Measurements from ENCODE around the gene OR10V1.

DNA sequence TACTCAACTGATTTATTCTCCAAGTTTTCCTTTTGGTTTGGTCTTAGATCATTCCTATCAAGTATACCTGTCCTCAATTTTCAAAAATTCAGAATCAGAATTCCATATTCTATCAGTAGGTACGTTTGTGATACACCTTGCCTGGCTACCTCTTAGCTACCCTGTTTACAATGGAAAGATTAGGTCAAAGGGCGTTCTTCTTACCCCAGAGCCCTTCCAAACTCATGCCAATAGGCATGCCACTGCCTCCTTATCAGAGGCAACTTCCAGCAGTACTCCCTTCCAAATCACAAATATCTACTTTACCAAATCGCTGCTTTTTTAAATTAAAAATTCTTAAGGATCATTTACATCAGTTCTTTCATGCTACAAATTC, 45.8 kb downstream of the OR10V1 start:
- no peak for TF ChIP-seq CTCF (IDR thresholded peaks at IDR 0.05)
- TF ChIP-seq EP300 (IDR thresholded peaks at IDR 0.05): no peak
